Heart left ventricle (tissue), 13 donors: ENCODE data around the gene SHC3.

ENCODE experiments used
- CTCF ChIP-seq, 12 donors: fragments of 200-600 bp; sonication (generic) in 4 of 12; IDR thresholded peaks; one replicate each; pipeline versions ENCODE4 v1.5.0 to v1.8.0; 2018 to 2022; ENCODE audit warnings: antibody characterized with exemption in 12 of 12, mild to moderate bottlenecking in 5 of 12
- POLR2A ChIP-seq, 2 donors: fragments of 450-650 bp; IDR thresholded peaks; one replicate each; pipeline ENCODE4 v1.6.1; 2017; ENCODE audit warnings: antibody characterized with exemption in 2 of 2, mild to moderate bottlenecking in 2 of 2, moderate library complexity in 2 of 2
- donor health status: ischemic (EF 13 %, LVEDD 7.1; RV severe dilation, severe dysfunction).
- donor health status: DM: no; HTN: yes; CAD: no.
- donor health status: DM: no; HTN: no; CAD: no.
- donor health status: ischemic (EF 25% LVEDD 6.9; RV normal size, moderate dysfunction).
- donor health status: ischemic (EF 25% LVEDD 5.7; RV mildly dilated, moderate dysfunction).
- donor health status: ischemic (EF 35%, LVEDD 5.7; RV mildly dilated, moderate dysfunction).
- donor health status: nonischemic (EF 11% LVEDD 7.7; RV severe dilation, severe dysfunction).
- donor health status: DM: yes; HTN: yes; CAD: no.
- donor health status: PGD.
- donor health status: ischemic (EF 29% LVEDD 5.4; RV normal size, mild dysfunction).
- donor health status: nonischemic (EF 23%, LVEDD 6.1; RV moderate dilation, normal function).

GRCh38 chr9:89073397-89073796, 105.2 kb downstream of the SHC3 start:
- TF ChIP-seq POLR2A (IDR thresholded peaks at IDR 0.05) = no peak
- no peak for TF ChIP-seq CTCF (IDR thresholded peaks at IDR 0.05)
